Peyer's patch (tissue), 4 donors: ENCODE data around the gene GRIA4.

Source experiments
- CTCF ChIP-seq, 6 experiments: fragments of 450-650 bp in 4 of 6; fragments of 200-600 bp in 2 of 6; sonication (generic) in 1 of 6; IDR thresholded peaks; one replicate each; pipeline ENCODE4 v1.5.1; 2017 to 2019; ENCODE audit warnings: antibody characterized with exemption in 6 of 6, mild to moderate bottlenecking in 3 of 6, moderate library complexity in 1 of 6
- POLR2A ChIP-seq, 2 donors: fragments of 450-650 bp; IDR thresholded peaks; one replicate each; pipeline ENCODE4 v1.5.1; 2017; ENCODE audit warnings: antibody characterized with exemption in 2 of 2, mild to moderate bottlenecking in 2 of 2, moderate library complexity in 2 of 2

- no peak for TF ChIP-seq CTCF (IDR thresholded peaks at IDR 0.05)
- TF ChIP-seq POLR2A (IDR thresholded peaks at IDR 0.05), result no peak
Measured at GRCh38 chr11:105907319-105907718, 297.4 kb downstream of the GRIA4 start.
